Coronary artery (tissue), 2 donors: ENCODE data around the gene IL1F10.
A peak's percentile ranks its signal among the peaks of the same experiment; 100 is the strongest.

Source experiments
- DNase-seq: peaks from one replicate; pipeline ENCODE4 v3.0.0-alpha.2; 2017; ENCODE audit warnings: low spot score
- H3K27ac ChIP-seq, 2 donors: fragments of 200-600 bp; sonication (generic); one replicate each; pipeline ENCODE4 v1.5.1; 2016 to 2019
- H3K4me3 ChIP-seq: fragments of 200-600 bp; sonication (generic); 2 replicates; pipeline ENCODE4 v1.5.1; 2016; ENCODE audit warnings: mild to moderate bottlenecking, moderate library complexity
- CTCF ChIP-seq: fragments of 200-600 bp; sonication (generic); IDR thresholded peaks from one replicate; pipeline ENCODE4 v1.5.1; 2019; ENCODE audit warnings: antibody characterized with exemption

IL1F10 gene

GRCh38 chr2:113111823-113112287, 44.1 kb downstream of the IL1F10 start:
- TF ChIP-seq CTCF, result no peak
- Histone ChIP-seq H3K27ac (no peak overlapping the region), H3K4me3 (no peak overlapping the region)
- DNase-seq, result peak; percentile 66

GRCh38 chr2:113112441-113112840, 44.7 kb downstream of the IL1F10 start:
- no peak for TF ChIP-seq CTCF
- Histone ChIP-seq H3K27ac (no peak overlapping the region), H3K4me3 (no peak overlapping the region)
- peak; percentile 24 for DNase-seq

GRCh38 chr2:113112871-113113270, 45.1 kb downstream of the IL1F10 start:
- DNase-seq, result no peak
- H3K27ac ChIP-seq, result no peak overlapping the region
- TF ChIP-seq CTCF, result no peak
- no peak overlapping the region for H3K4me3 ChIP-seq

GRCh38 chr2:113113807-113114206, 46.0 kb downstream of the IL1F10 start:
- no peak for TF ChIP-seq CTCF
- Histone ChIP-seq H3K27ac (no peak overlapping the region), H3K4me3 (no peak overlapping the region)
- DNase-seq, result peak; percentile 9

- no peak for TF ChIP-seq CTCF
- DNase-seq, result peak; percentile 7
- Histone ChIP-seq H3K27ac (no peak overlapping the region), H3K4me3 (no peak overlapping the region)
Observed at GRCh38 chr2:113114224-113114945, 46.6 kb downstream of the IL1F10 start.

GRCh38 chr2:113114996-113115395, 47.2 kb downstream of the IL1F10 start:
- Histone ChIP-seq H3K27ac (no peak overlapping the region), H3K4me3 (no peak overlapping the region)
- TF ChIP-seq CTCF, result no peak
- DNase-seq, result no peak
